ENCODE measurements around the gene PIGH.
"Not testable (repeated sequence)": the region's sequence is repeated elsewhere in the genome, so short reads cannot be mapped to it uniquely, and the experiment has no call there.

PIGH gene

DNA sequence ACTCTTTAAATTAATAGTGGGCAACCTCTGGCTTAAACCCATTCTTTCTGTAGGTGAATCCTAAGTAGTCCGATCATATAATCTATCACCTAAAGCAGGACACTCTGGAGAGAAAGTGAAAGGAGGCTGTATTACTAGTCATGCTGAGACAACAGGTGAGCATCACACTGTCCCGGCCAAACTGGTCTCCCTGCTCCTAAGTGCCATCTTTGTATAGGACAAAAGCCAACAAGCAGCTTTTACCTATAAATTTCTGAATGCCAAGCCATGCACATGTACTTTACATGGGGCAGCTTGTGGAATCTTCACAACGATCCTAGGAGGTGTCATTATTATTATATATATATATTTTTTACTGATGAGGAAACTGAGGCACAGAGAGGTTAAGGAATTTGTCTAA, 48.9 kb downstream of the PIGH start:
- no peak for DNase-seq (ENCODE audit: low spot score)

DNA sequence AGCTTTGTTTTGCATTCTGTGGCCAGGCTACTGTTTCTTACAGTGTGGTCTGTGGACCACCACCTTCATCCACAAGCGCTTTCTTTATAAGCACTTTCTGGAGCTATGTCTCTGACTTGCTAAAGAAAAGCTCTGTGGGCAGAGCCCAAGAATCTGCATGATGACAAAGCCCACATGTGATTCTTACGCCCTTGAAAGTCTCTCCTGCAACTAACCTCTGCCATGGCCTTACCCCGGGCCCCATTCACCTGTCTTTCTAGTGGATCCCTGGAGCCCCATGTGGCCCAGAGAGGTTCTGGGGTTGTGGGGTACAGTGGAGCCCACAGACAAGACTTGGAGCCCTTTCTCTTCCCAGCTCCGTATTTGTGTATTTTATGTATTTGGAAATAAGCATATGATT, 50.3 kb downstream of the PIGH start:
- no peak for DNase-seq (ENCODE audit: low spot score)

DNA sequence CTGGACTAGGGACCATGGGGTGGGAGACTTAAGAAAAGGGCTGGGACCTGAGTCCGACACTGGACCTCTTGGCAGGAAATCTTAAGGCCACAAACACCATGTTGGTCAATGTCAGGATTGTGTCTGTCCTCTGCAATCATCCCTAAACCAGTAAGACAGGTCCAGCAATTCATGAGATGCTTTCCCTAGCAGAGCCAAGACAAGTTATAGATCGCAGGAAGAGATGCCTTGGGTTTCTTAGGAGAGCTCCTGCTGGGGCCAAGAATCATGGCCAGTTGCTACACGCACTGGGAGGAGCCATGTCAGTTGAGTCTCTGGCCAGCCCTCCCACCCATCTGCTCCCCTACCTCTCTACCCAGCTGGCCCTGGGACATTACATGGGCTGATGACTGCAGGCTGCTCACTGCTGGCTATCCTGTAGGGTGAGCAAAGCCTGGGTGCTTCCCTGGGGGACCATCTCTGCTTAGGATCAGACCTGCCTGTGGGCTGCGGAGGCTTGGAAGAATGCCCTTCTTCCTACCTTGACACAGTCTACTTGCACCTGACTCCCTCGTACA, 52.8 kb downstream of the PIGH start:
- no peak for DNase-seq (ENCODE audit: low spot score)

DNA sequence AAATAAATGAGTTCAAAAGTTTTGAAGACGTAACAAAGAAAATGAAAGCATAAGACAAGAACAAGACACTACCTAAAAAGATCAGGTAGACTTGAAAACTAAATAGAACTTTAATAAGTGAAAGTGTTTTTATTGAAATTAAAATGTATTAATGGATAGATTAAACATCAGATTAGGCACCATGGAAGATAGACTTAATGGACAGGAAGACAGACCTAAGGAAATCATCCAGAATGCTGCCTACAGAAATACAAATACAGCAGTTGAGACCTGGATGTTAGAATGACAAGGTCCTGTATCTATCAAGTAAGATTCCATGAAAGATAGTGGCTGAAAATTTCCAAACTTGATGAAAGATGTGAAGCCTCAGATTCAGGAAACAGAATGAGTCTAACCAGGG, 55.5 kb downstream of the PIGH start:
- DNase-seq (ENCODE audit: low spot score): no peak

DNA sequence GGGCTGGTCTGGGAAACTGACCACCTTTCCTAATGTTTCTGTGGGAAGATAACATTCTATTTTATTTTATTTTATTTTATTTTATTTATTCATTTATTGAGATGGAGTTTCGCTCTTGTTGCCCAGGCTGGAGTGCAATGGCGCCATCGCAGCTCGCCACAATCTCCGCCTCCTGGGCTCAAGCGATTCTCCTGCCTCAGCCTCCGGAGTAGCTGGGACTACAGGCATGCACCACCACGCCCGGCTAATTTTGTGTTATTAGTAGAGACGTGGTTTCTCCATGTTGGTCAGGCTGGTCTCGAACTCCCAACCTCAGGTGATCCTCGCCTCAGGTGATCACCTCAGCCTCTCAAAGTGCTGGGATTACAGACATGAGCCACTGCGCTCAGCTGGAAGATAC, 57.4 kb downstream of the PIGH start:
- not testable (repeated sequence) for DNase-seq (ENCODE audit: low spot score)

DNA sequence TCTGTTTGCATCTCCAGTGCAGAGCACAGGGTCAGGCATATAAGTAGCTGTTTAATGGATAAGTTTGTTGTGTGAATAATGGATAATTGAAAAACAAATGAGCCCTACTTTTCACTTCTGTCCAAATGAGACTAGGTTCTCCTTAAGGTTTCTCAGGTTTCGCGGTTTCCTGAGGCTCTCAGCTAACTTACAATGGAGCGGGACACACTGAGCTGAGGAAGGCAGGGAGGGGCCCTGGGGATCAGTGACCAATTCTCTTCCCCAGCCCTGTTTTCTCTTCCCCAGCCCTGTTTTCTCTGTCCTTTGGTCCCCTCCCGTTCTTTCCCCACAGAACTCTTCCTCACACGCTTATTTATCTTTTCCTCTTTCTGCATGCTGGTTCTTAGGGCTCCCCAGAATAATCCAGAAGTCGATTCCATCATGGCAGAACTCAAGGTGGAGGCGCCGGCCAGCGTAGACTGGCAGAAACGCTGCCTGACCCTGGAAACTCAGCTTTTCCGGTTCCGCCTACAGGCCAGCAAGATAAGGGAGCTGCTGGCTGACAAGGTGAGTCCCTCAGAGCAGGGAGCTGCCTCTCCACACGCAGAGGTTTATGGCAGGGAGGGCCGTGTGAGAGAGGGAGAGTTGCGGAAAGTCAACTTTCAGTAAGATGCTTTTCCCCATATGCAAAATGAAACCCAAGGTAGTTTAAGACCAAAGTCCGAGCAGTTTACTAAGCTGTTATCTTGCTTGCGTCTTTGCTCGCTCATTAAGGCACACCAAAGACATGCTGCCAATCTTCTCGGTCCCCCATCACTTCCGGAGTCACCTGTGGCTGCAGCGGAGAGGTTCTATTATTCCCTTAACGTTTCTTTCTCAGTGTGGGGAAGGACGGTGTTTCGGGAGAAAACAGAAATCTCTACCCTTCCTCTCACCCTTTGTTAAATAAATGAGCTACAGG, 58.4 kb downstream of the PIGH start:
- DNase-seq (ENCODE audit: low spot score): no peak
